ENCODE measurements around the gene DOC2B.
"Not testable (repeated sequence)": the region's sequence is repeated elsewhere in the genome, so short reads cannot be mapped to it uniquely, and the experiment has no call there.

The DOC2B gene

GRCh38 chr17:210402-210801 is 29.0 kb upstream of the DOC2B start:
- no peak for FAIRE-seq

- FAIRE-seq, result no peak
Observed at GRCh38 chr17:208429-208828, 27.0 kb upstream of the DOC2B start.

GRCh38 chr17:207775-208174 is 26.3 kb upstream of the DOC2B start:
- no peak for FAIRE-seq

- FAIRE-seq, result no peak
Observed at GRCh38 chr17:206941-207560, 25.6 kb upstream of the DOC2B start.

GRCh38 chr17:206484-206883 is 25.0 kb upstream of the DOC2B start:
- FAIRE-seq, result not testable (repeated sequence)

GRCh38 chr17:205817-206216 is 24.4 kb upstream of the DOC2B start:
- FAIRE-seq, result no peak

- FAIRE-seq, result no peak
Observed at GRCh38 chr17:205148-205669, 23.8 kb upstream of the DOC2B start.

GRCh38 chr17:204427-205147 is 23.1 kb upstream of the DOC2B start:
- FAIRE-seq, result no peak

GRCh38 chr17:202501-202951 is 21.1 kb upstream of the DOC2B start:
- FAIRE-seq, result no peak

GRCh38 chr17:201736-202135 is 20.3 kb upstream of the DOC2B start:
- not testable (repeated sequence) for FAIRE-seq

GRCh38 chr17:201257-201656 is 19.8 kb upstream of the DOC2B start:
- not testable (repeated sequence) for FAIRE-seq

- FAIRE-seq, result no peak
Observed at GRCh38 chr17:200586-200985, 19.1 kb upstream of the DOC2B start.

- FAIRE-seq, result no peak
Observed at GRCh38 chr17:199806-200545, 18.5 kb upstream of the DOC2B start.

- no peak for FAIRE-seq
Observed at GRCh38 chr17:199191-199604, 17.7 kb upstream of the DOC2B start.

GRCh38 chr17:198225-198624 is 16.8 kb upstream of the DOC2B start:
- not testable (repeated sequence) for FAIRE-seq

- FAIRE-seq, result no peak
Observed at GRCh38 chr17:197352-197751, 15.9 kb upstream of the DOC2B start.

GRCh38 chr17:194828-195602 is 13.6 kb upstream of the DOC2B start:
- FAIRE-seq, result no peak

- FAIRE-seq, result no peak
Observed at GRCh38 chr17:193841-194806, 12.7 kb upstream of the DOC2B start.

- no peak for FAIRE-seq
Observed at GRCh38 chr17:193426-193810, 12.0 kb upstream of the DOC2B start.

GRCh38 chr17:192666-193425 is 11.4 kb upstream of the DOC2B start:
- FAIRE-seq, result no peak

GRCh38 chr17:189444-189843 is 8.0 kb upstream of the DOC2B start:
- no peak for FAIRE-seq

Data from G401.6 (cell line).